ENCODE data around the gene NBEA. TPM values are rescaled to one million over a fixed set of nuclear protein-coding genes. Genes with fewer than 3 reads are reported as not detected.

NBEA gene
- total RNA-seq, 4 donors from 2014 or later: 0.34 to 10.3 (median 2.4) TPM

- Histone ChIP-seq H3K4me1 (no peaks in the 10 kb centered on the region), H3K9me3 (no peaks in the 10 kb centered on the region), H3K27ac (no peak overlapping the region), H3K36me3 (no peaks in the 10 kb centered on the region), H3K27me3 (no peaks in the 10 kb centered on the region), H3K4me3 (no peak overlapping the region)
- DNase-seq: no peak
- WGBS, 2 donors: 73 to 83% methylated on average over 2 of the region's 2 CpGs
- TF ChIP-seq, protein P1, sequence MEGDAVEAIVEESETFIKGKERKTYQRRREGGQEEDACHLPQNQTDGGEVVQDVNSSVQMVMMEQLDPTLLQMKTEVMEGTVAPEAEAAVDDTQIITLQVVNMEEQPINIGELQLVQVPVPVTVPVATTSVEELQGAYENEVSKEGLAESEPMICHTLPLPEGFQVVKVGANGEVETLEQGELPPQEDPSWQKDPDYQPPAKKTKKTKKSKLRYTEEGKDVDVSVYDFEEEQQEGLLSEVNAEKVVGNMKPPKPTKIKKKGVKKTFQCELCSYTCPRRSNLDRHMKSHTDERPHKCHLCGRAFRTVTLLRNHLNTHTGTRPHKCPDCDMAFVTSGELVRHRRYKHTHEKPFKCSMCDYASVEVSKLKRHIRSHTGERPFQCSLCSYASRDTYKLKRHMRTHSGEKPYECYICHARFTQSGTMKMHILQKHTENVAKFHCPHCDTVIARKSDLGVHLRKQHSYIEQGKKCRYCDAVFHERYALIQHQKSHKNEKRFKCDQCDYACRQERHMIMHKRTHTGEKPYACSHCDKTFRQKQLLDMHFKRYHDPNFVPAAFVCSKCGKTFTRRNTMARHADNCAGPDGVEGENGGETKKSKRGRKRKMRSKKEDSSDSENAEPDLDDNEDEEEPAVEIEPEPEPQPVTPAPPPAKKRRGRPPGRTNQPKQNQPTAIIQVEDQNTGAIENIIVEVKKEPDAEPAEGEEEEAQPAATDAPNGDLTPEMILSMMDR (IDR thresholded peaks at IDR 0.05): no peak
- TF ChIP-seq POLR2A (IDR thresholded peaks at IDR 0.05): no peak
- intact Hi-C loops (cut with DNase I): no loop called here
Observed at GRCh38 chr13:35190241-35190640, 248.2 kb downstream of the NBEA start.

GRCh38 chr13:35191883-35192282 lies 249.8 kb downstream of the NBEA start:
- H3K27ac ChIP-seq: no peak overlapping the region
- no peak for DNase-seq
- H3K4me3 ChIP-seq: no peak overlapping the region
- intact Hi-C loops (cut with DNase I): no loop called here
- no peaks in the 10 kb centered on the region for H3K36me3 ChIP-seq
- no peaks in the 10 kb centered on the region for H3K9me3 ChIP-seq
- WGBS, 2 donors: 74 to 79% methylated on average over 2 of the region's 2 CpGs
- H3K27me3 ChIP-seq: no peaks in the 10 kb centered on the region
- no peaks in the 10 kb centered on the region for H3K4me1 ChIP-seq
- TF ChIP-seq, protein P1 (IDR thresholded peaks at IDR 0.05): no peak
- TF ChIP-seq POLR2A (IDR thresholded peaks at IDR 0.05): no peak

GRCh38 chr13:35198613-35199200 lies 256.6 kb downstream of the NBEA start:
- no peak overlapping the region for H3K4me3 ChIP-seq
- DNase-seq: no peak
- no peaks in the 10 kb centered on the region for H3K4me1 ChIP-seq
- H3K36me3 ChIP-seq: no peaks in the 10 kb centered on the region
- intact Hi-C loops (cut with DNase I): no loop called here
- TF ChIP-seq POLR2A (IDR thresholded peaks at IDR 0.05): no peak
- TF ChIP-seq, protein P1 (IDR thresholded peaks at IDR 0.05): no peak
- H3K27me3 ChIP-seq: no peaks in the 10 kb centered on the region
- H3K27ac ChIP-seq: no peak overlapping the region
- no peaks in the 10 kb centered on the region for H3K9me3 ChIP-seq
- WGBS, 2 donors: 88 to 91% methylated on average over 8 of the region's 8 CpGs

DNA sequence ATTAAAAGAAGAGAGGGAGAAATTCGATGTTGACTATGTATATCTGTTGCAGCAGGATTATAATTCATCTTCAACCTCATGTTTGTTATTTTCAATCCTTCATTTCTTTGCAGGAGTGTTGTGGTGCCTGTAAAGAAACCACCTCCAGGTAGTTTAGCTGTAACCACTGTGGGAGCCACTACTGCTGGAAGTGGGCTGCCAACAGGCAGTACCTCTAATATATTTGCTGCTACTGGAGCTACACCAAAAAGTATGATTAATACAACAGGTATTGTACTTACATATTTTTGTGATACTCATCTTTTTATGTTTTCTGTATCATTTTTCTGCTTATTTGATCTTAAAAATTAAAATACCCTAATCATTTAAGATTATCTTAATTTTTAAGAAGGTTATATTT lies 266.5 kb downstream of the NBEA start:
- DNase-seq: no peak
- no peak for TF ChIP-seq POLR2A (IDR thresholded peaks at IDR 0.05)
- TF ChIP-seq, protein P1 (IDR thresholded peaks at IDR 0.05): no peak
- Histone ChIP-seq H3K27ac (no peak overlapping the region), H3K27me3 (no peaks in the 10 kb centered on the region), H3K4me1 (no peaks in the 10 kb centered on the region), H3K4me3 (no peak overlapping the region), H3K36me3 (no peaks in the 10 kb centered on the region), H3K9me3 (no peaks in the 10 kb centered on the region)
- WGBS, 2 donors: 56 to 58% methylated on average over 1 of the region's 1 CpG
- intact Hi-C loops (cut with DNase I): no loop called here

DNA sequence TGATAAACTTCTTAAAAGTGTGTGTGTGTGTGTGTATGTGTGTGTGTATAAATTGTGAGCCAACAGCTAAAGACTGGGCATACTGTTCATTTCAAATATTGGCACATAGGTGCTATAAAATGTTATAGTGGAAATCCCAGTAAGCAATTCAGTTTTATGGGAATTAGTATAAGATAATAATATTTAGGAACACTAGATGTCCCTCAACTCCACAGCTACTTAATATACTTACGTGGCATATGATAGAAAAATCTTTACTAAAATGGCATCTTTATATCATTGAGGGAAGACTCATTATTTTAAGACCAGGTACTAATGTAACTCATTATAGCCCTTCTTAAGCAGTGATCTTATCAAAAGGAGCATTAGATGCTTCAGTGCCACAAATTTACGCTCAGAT lies 268.2 kb downstream of the NBEA start:
- Histone ChIP-seq H3K4me3 (no peak overlapping the region), H3K4me1 (no peaks in the 10 kb centered on the region), H3K36me3 (no peaks in the 10 kb centered on the region), H3K27me3 (no peaks in the 10 kb centered on the region), H3K9me3 (no peaks in the 10 kb centered on the region), H3K27ac (no peak overlapping the region)
- no peak for TF ChIP-seq POLR2A (IDR thresholded peaks at IDR 0.05)
- TF ChIP-seq, protein P1 (IDR thresholded peaks at IDR 0.05): no peak
- intact Hi-C loops (cut with DNase I): no loop called here
- 55 to 64% methylated on average over 2 of the region's 2 CpGs for WGBS, 2 donors
- DNase-seq: no peak
